GM19455 (cell line): ENCODE results near the gene SCGN.
"Not testable (repeated sequence)": the region's sequence is repeated elsewhere in the genome, so short reads cannot be mapped to it uniquely, and the experiment has no call there.

Experiments used
- ATAC-seq: cut with Tn5 transposase; IDR thresholded peaks from one replicate; pipeline ENCODE4 v1.9.1; 2021; ENCODE audit not compliant: unreplicated experiment

SCGN gene

GRCh38 chr6:25726122-25726911 lies 74.3 kb downstream of the SCGN start:
- ATAC-seq, result no peak

- ATAC-seq, result no peak
Observed at GRCh38 chr6:25727028-25727427, 75.0 kb downstream of the SCGN start.

- no peak for ATAC-seq
Observed at GRCh38 chr6:25730907-25731306, 78.9 kb downstream of the SCGN start.

GRCh38 chr6:25731721-25732120 lies 79.7 kb downstream of the SCGN start:
- no peak for ATAC-seq

GRCh38 chr6:25732468-25733198 lies 80.6 kb downstream of the SCGN start:
- ATAC-seq, result no peak

- ATAC-seq, result no peak
Observed at GRCh38 chr6:25735261-25735660, 83.2 kb downstream of the SCGN start.

- no peak for ATAC-seq
Observed at GRCh38 chr6:25743868-25744267, 91.9 kb downstream of the SCGN start.

- no peak for ATAC-seq
Observed at GRCh38 chr6:25745836-25746235, 93.8 kb downstream of the SCGN start.

- ATAC-seq, result no peak
Observed at GRCh38 chr6:25746968-25747367, 95.0 kb downstream of the SCGN start.

GRCh38 chr6:25747477-25747876 lies 95.5 kb downstream of the SCGN start:
- no peak for ATAC-seq

- ATAC-seq, result no peak
Observed at GRCh38 chr6:25748049-25748448, 96.0 kb downstream of the SCGN start.

- not testable (repeated sequence) for ATAC-seq
Observed at GRCh38 chr6:25748601-25749517, 96.8 kb downstream of the SCGN start.

- no peak for ATAC-seq
Observed at GRCh38 chr6:25749837-25750236, 97.8 kb downstream of the SCGN start.

- ATAC-seq, result no peak
Observed at GRCh38 chr6:25750906-25751305, 98.9 kb downstream of the SCGN start.
